Mucosa of descending colon (tissue), 3 donors: Measurements from ENCODE around the gene FOSL2. TPM values are rescaled to one million over a fixed set of nuclear protein-coding genes. Genes with fewer than 3 reads are reported as not detected.

Experiments
- ATAC-seq: fragments of 200-7000 bp; cut with Tn5 transposase; one replicate; pipeline ENCODE4 v1.9.1; 2020; ENCODE audit warnings: mild to moderate bottlenecking, moderate library complexity
- DNase-seq, 3 donors: peaks; one replicate each; pipeline ENCODE4 v3.0.0-alpha.2; 2020
- H3K36me3 ChIP-seq: fragments of 200-600 bp; one replicate; pipeline ENCODE4 v1.8.0; 2021; ENCODE audit warnings: low read depth, mild to moderate bottlenecking
- H3K4me1 ChIP-seq: fragments of 200-600 bp; one replicate; pipeline ENCODE4 v1.8.0; 2021; ENCODE audit warnings: low read depth, mild to moderate bottlenecking
- H3K4me3 ChIP-seq: fragments of 200-600 bp; one replicate; pipeline ENCODE4 v1.8.0; 2021; ENCODE audit warnings: mild to moderate bottlenecking
- H3K9me3 ChIP-seq: fragments of 200-600 bp; one replicate; pipeline ENCODE4 v1.8.0; 2021; ENCODE audit warnings: mild to moderate bottlenecking
- intact Hi-C, 2 donors: fragments of 100-400 bp; cut with DNase I in 1 of 2; cut with micrococcal nuclease in 1 of 2; formaldehyde crosslinking; loops; one replicate each; pipeline versions ENCODE4 v1.11.0 to v1.11.1; 2022; cut with DNase I, micrococcal nuclease
- total RNA-seq, 3 donors: library from RNA; stranded (reverse); fragmentation: NEBNext Ultra II Directional in 2 of 3; extraction: Animal tissue kit (Norgen Biotek cat#: 25700) in 2 of 3; gene quantifications; one replicate each; pipeline versions ENCODE4 v1.2.1 to v1.2.4, GENCODE V29; 2021 to 2023
- TF ChIP-seq, protein P1 (sequence below): fragments of 200-600 bp; IDR thresholded peaks from one replicate; pipeline ENCODE4 v1.8.0; 2022; ENCODE audit warnings: antibody characterized with exemption, mild to moderate bottlenecking
- donor health status: DM: no; HTN: no; CAD: no; lungs with moderate emphysema.
- donor health status: DM: no; HTN: no; CAD: no.
- donor health status: DM: no; HTN: yes; CAD: no.

Gene FOSL2
- total RNA-seq, 3 donors from 2014 or later = 160 to 166 (median 162) TPM

DNA sequence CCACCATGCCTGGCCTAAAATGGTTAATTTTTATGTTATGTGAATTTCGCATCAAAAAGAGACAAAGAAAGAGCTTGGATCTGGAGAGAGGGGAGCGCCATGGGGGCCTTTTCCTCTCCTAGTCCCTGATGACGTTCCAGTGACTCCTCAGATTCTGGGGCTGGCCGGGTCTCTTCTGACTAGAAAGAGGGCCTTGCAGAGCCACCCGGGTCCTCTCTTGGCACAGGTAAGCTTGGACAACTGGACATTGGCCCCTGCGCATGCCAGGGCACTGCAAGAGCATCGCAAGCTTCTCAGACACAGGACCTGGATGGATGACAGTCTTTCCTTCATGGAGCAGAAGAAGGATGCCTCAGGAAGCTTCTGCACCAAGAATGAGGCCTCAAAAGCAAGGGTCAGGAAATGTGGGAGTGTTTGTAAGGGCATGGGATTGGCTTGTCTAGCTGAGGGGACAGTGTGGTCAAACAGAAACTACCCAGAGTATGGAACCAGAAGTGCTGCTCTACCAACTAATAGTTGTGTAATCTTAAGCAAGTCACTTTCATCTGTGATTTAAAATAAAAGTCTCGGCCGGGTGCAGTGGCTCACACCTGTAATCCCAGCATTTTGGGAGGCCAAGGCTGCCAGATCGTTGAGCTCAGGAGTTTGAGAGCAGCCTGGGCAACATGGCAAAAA, 35.2 kb downstream of the FOSL2 start:
- H3K4me3 ChIP-seq = no peak overlapping the region
- H3K9me3 ChIP-seq = peaks cover under 1% of the 10 kb centered on the region
- ATAC-seq (no peak), DNase-seq (no peak)
- no peaks in the 10 kb centered on the region for H3K36me3 ChIP-seq
- TF ChIP-seq, protein P1, sequence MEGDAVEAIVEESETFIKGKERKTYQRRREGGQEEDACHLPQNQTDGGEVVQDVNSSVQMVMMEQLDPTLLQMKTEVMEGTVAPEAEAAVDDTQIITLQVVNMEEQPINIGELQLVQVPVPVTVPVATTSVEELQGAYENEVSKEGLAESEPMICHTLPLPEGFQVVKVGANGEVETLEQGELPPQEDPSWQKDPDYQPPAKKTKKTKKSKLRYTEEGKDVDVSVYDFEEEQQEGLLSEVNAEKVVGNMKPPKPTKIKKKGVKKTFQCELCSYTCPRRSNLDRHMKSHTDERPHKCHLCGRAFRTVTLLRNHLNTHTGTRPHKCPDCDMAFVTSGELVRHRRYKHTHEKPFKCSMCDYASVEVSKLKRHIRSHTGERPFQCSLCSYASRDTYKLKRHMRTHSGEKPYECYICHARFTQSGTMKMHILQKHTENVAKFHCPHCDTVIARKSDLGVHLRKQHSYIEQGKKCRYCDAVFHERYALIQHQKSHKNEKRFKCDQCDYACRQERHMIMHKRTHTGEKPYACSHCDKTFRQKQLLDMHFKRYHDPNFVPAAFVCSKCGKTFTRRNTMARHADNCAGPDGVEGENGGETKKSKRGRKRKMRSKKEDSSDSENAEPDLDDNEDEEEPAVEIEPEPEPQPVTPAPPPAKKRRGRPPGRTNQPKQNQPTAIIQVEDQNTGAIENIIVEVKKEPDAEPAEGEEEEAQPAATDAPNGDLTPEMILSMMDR = no peak
- intact Hi-C loops = no loop called here
- H3K4me1 ChIP-seq = peaks cover 9% of the 10 kb centered on the region

DNA sequence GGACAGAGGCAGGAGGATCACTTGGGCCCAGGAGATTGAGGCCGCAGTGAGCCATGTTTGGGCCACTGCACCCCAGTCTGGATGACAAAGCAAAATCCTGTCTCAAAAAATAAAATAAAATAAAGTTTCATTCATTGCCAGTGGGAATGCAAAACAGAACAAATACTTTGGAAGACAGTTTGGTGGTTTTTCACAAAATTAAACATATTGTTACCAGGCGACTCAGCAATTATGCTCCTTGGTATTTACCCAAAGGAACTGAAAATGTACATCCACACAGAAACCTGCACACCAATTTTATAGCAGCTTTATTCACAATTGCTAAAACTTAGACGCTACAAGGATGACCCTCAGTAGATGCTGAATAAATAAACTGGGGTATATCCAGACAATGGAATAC, 35.8 kb downstream of the FOSL2 start:
- peaks cover 5% of the 10 kb centered on the region for H3K4me1 ChIP-seq
- TF ChIP-seq, protein P1 = no peak
- intact Hi-C loops = no loop called here
- H3K4me3 ChIP-seq = no peak overlapping the region
- ATAC-seq (no peak), DNase-seq (no peak)
- H3K9me3 ChIP-seq = peaks cover 6% of the 10 kb centered on the region
- no peaks in the 10 kb centered on the region for H3K36me3 ChIP-seq

GRCh38 chr2:28429636-28430376, 37.1 kb downstream of the FOSL2 start:
- TF ChIP-seq, protein P1 = no peak
- intact Hi-C loops = no loop called here
- ATAC-seq = no peak
- DNase-seq = no peak
- Histone ChIP-seq H3K36me3 (no peaks in the 10 kb centered on the region), H3K4me1 (peaks cover 5% of the 10 kb centered on the region), H3K4me3 (no peak overlapping the region), H3K9me3 (peaks cover 6% of the 10 kb centered on the region)

- Histone ChIP-seq H3K36me3 (no peaks in the 10 kb centered on the region), H3K9me3 (peaks cover 6% of the 10 kb centered on the region), H3K4me1 (peaks cover 11% of the 10 kb centered on the region), H3K4me3 (no peak overlapping the region)
- DNase-seq = no peak
- no peak for ATAC-seq
- intact Hi-C loops = no loop called here
- TF ChIP-seq, protein P1 = no peak
Measured at GRCh38 chr2:28430377-28430765, 37.7 kb downstream of the FOSL2 start.

GRCh38 chr2:28430788-28431418, 38.2 kb downstream of the FOSL2 start:
- Histone ChIP-seq H3K36me3 (no peaks in the 10 kb centered on the region), H3K4me1 (peaks cover 14% of the 10 kb centered on the region), H3K9me3 (peaks cover 6% of the 10 kb centered on the region), H3K4me3 (no peak overlapping the region)
- TF ChIP-seq, protein P1 = no peak
- no peak for ATAC-seq
- no peak for DNase-seq
- intact Hi-C loops = no loop called here
